A549 (cell line): ENCODE measurements around the gene LDLRAD4. TPM values are rescaled to one million over a fixed set of nuclear protein-coding genes. Genes with fewer than 3 reads are reported as not detected.

Source experiments
- ATAC-seq, 2 experiments: fragments of 200-7000 bp in 1 of 2; fragments of >200 bp in 1 of 2; cut with Nextera tagmentation in 1 of 2; cut with Tn5 transposase in 1 of 2; 3 replicates each; pipeline versions ENCODE4 v1.8.0 to v1.9.1; 2018 to 2020; ENCODE audit warnings: mild to moderate bottlenecking in 1 of 2, moderate library complexity in 1 of 2
- CTCF ChIA-PET: fragments of 300-600 bp; sonication (Branson Sonifier 250); formaldehyde crosslinking; extraction: SDS; loops from one replicate; lab custom pipeline; 2021; ENCODE audit warnings: antibody characterized with exemption, inconsistent platforms; lab: Yijun Ruan, JAX
- POLR2A ChIA-PET: fragments of 350-600 bp; formaldehyde crosslinking; extraction: SDS; loops from one replicate; lab custom pipeline; 2021; ENCODE audit warnings: antibody characterized with exemption, inconsistent platforms; lab: Yijun Ruan, JAX
- DNase-seq, 2 experiments: peaks; one replicate each; pipeline versions ENCODE4 v3.0.0 to v3.0.0-alpha.2; 2011 to 2016; ENCODE audit warnings: low read depth in 1 of 2, low spot score in 1 of 2
- FAIRE-seq: peaks from 2 replicates; lab custom pipeline; 2011; peaks lifted over from hg19 to GRCh38; lab: Jason Lieb, UNC
- H3K27ac ChIP-seq, 2 experiments: fragments of >200 bp; sonication (Bioruptor Twin); formaldehyde crosslinking; 3 replicates each; pipeline ENCODE4 v1.5.1; 2016 to 2017
- H3K4me1 ChIP-seq: fragments of >200 bp; sonication (Bioruptor Twin); formaldehyde crosslinking; 3 replicates; pipeline ENCODE4 v1.6.1; 2016
- H3K4me2 ChIP-seq: fragments of >200 bp; sonication (Bioruptor Twin); formaldehyde crosslinking; 3 replicates; pipeline ENCODE4 v1.6.1; 2016
- H3K4me3 ChIP-seq: fragments of >200 bp; sonication (Bioruptor Twin); formaldehyde crosslinking; 3 replicates; pipeline ENCODE4 v1.5.1; 2016
- H3K9me3 ChIP-seq: fragments of >200 bp; sonication (Bioruptor Twin); formaldehyde crosslinking; 3 replicates; pipeline ENCODE4 v1.6.1; 2016
- BHLHE40 ChIP-seq: IDR thresholded peaks from 2 replicates; pipeline ENCODE4 v1.6.1; 2012; ENCODE audit warnings: low read depth, low read length, inconsistent platforms
- CBX8 ChIP-seq: fragments of 200-600 bp; sonication (generic); IDR thresholded peaks from 2 replicates; pipeline ENCODE4 v1.6.1; 2016
- CHD2 ChIP-seq: fragments of 150-350 bp; IDR thresholded peaks from 2 replicates; pipeline ENCODE4 v1.6.1; 2014; ENCODE audit warnings: low read length; ENCODE audit not compliant: partially characterized antibody
- CHD4 ChIP-seq: fragments of 200-600 bp; sonication (generic); IDR thresholded peaks from 2 replicates; pipeline ENCODE4 v1.6.1; 2016; ENCODE audit warnings: antibody characterized with exemption, mild to moderate bottlenecking, borderline replicate concordance
- ELK1 ChIP-seq: fragments of 150-350 bp; IDR thresholded peaks from 2 replicates; pipeline ENCODE4 v1.6.1; 2014; ENCODE audit warnings: low read depth, mild to moderate bottlenecking, low read length
- EP300 ChIP-seq, 2 experiments: fragments of >200 bp; sonication (Bioruptor Twin); formaldehyde crosslinking; IDR thresholded peaks; 2 replicates in 1 of 2; 3 replicates in 1 of 2; pipeline ENCODE4 v1.6.1; 2016 to 2017
- ESRRA ChIP-seq: fragments of 150-350 bp; IDR thresholded peaks from 2 replicates; pipeline ENCODE4 v1.6.1; 2014; ENCODE audit warnings: mild to moderate bottlenecking, low read length, borderline replicate concordance
- GATA3 ChIP-seq: IDR thresholded peaks from 2 replicates; pipeline ENCODE4 v1.6.1; 2012; ENCODE audit warnings: borderline replicate concordance
- HES2 ChIP-seq: fragments of >200 bp; sonication (Bioruptor Twin); formaldehyde crosslinking; IDR thresholded peaks from 2 replicates; pipeline ENCODE4 v1.6.1; 2016
- HMGXB4 ChIP-seq: fragments of 250-450 bp; sonication (Bioruptor Pico); IDR thresholded peaks from 2 replicates; pipeline ENCODE4 v1.5.0; 2021; ENCODE audit warnings: mild to moderate bottlenecking, moderate library complexity, borderline replicate concordance
- HOXA7 ChIP-seq: fragments of 250-450 bp; sonication (Bioruptor Pico); IDR thresholded peaks from 2 replicates; pipeline ENCODE4 v1.5.0; 2020; ENCODE audit warnings: mild to moderate bottlenecking, moderate library complexity
- HOXB5 ChIP-seq: fragments of 250-450 bp; sonication (Bioruptor Pico); IDR thresholded peaks from 2 replicates; pipeline ENCODE4 v1.5.0; 2020; ENCODE audit warnings: mild to moderate bottlenecking, moderate library complexity
- MAFK ChIP-seq: fragments of 450-650 bp; IDR thresholded peaks from 2 replicates; pipeline ENCODE4 v1.6.1; 2014; ENCODE audit not compliant: partially characterized antibody
- MAZ ChIP-seq: fragments of 150-350 bp; IDR thresholded peaks from 2 replicates; pipeline ENCODE4 v1.6.1; 2014; ENCODE audit warnings: antibody characterized with exemption, low read depth, low read length, borderline replicate concordance
- NR3C1 ChIP-seq: fragments of >200 bp; sonication (Bioruptor Twin); formaldehyde crosslinking; IDR thresholded peaks from 3 replicates; pipeline ENCODE4 v1.6.1; 2017
- PBX3 ChIP-seq: IDR thresholded peaks from 2 replicates; pipeline ENCODE4 v1.6.1; 2012
- POLR2A ChIP-seq: IDR thresholded peaks from 2 replicates; pipeline ENCODE4 v1.6.1; 2012; ENCODE audit warnings: mild to moderate bottlenecking, low read length
- POLR2AphosphoS2 ChIP-seq: conservative IDR thresholded peaks from 2 replicates; pipeline ENCODE4 v1.6.1; 2012; ENCODE audit warnings: low read length, improper control_type of control experiment, inconsistent platforms
- RFX5 ChIP-seq: fragments of 450-650 bp; IDR thresholded peaks from 2 replicates; pipeline ENCODE4 v1.7.1; 2014; ENCODE audit warnings: antibody characterized with exemption, mild to moderate bottlenecking, moderate library complexity
- TFCP2L1 ChIP-seq: fragments of 250-450 bp; sonication (Bioruptor Pico); IDR thresholded peaks from 2 replicates; pipeline ENCODE4 v1.5.0; 2021; ENCODE audit warnings: mild to moderate bottlenecking
- TP53 ChIP-seq: fragments of 250-450 bp; sonication (Bioruptor Pico); IDR thresholded peaks from 2 replicates; pipeline ENCODE4 v1.5.0; 2021; ENCODE audit warnings: mild to moderate bottlenecking, moderate library complexity
- WGBS: methylation state at CpG from one replicate; pipeline ENCODE4 v1.1.6; 2017; ENCODE audit errors: missing lambda C conversion rate; 5-methylcytosine and 5-hydroxymethylcytosine counted together
- polyA plus RNA-seq, 4 experiments: library from polyadenylated mRNA; depleted of rRNA in 3 of 4; stranded (reverse); fragments of >200 nt; fragmentation: RNase III in 1 of 4; extraction: RNeasy Plus Mini Kit Qiagen cat#74134 plus additional on column Dnase treatment in 1 of 4; gene quantifications; 2 replicates in 3 of 4; 3 replicates in 1 of 4; pipeline ENCODE4 v1.2.3, GENCODE V29; 2011 to 2017

The LDLRAD4 gene
- polyA plus RNA-seq, 2 of the 4 experiments (the other 2 are of a cell fraction) = 5.2 to 7.6 TPM

GRCh38 chr18:13547347-13547746, 328.8 kb downstream of the LDLRAD4 start:
- no peak for DNase-seq
- TF ChIP-seq GATA3 (no peak), HES2 (no peak), TP53 (no peak), HOXB5 (no peak), POLR2A (no peak), CHD4 (no peak)
- Histone ChIP-seq H3K4me2 (no peak overlapping the region), H3K4me1 (peaks cover 13% of the 10 kb centered on the region), H3K4me3 (no peak overlapping the region), H3K9me3 (no peaks in the 10 kb centered on the region), H3K27ac (no peak overlapping the region)
- ChIA-PET CTCF (interaction anchor here (1.0 kb wide), 1 partner anchor 10 kb away, joined by 3 read pairs; no protein-coding TSS in a partner anchor), POLR2A (no interaction called here)
- ATAC-seq = no peak
- FAIRE-seq = no peak
- WGBS = 67% methylated on average over 8 of the region's 10 CpGs

GRCh38 chr18:13548106-13548819, 329.7 kb downstream of the LDLRAD4 start:
- POLR2A ChIA-PET = no interaction called here
- 0 out of 6 replicates have a peak, but pooled peaks of 1 of the 2 experiments have one; percentile 35 for ATAC-seq
- Histone ChIP-seq H3K9me3 (no peaks in the 10 kb centered on the region), H3K4me3 (no peak overlapping the region), H3K27ac (no peak overlapping the region), H3K4me2 (no peak overlapping the region), H3K4me1 (peaks cover 4% of the 10 kb centered on the region; the same call in 2 of the 3 replicates)
- no peak for TF ChIP-seq CHD2
- TF ChIP-seq HOXA7 (CRISPR knock-in tag) = no peak
- no peak for TF ChIP-seq PBX3
- TF ChIP-seq CBX8 = no peak
- TF ChIP-seq MAZ = no peak
- no peak for TF ChIP-seq MAFK
- TF ChIP-seq TFCP2L1 = no peak
- no peak for TF ChIP-seq HMGXB4 (CRISPR knock-in tag)
- no peak for TF ChIP-seq BHLHE40
- TF ChIP-seq ELK1 = no peak
- no peak for TF ChIP-seq RFX5
- no peak for TF ChIP-seq EP300 (IDR thresholded peaks at IDR 0.05)
- TF ChIP-seq NR3C1 = no peak
- TF ChIP-seq HES2 = no peak
- TF ChIP-seq ESRRA = no peak
- TF ChIP-seq POLR2AphosphoS2 = no peak
- CTCF ChIA-PET = interaction anchor here (0.7 to 1.0 kb wide), 2 partner anchors 9 to 39 kb away, joined by 3 read pairs; no protein-coding TSS in a partner anchor
- FAIRE-seq = no peak
- no peak for DNase-seq
- 80% methylated on average over 1 of the region's 5 CpGs for WGBS
